ENCODE measurements around the gene FKBP1B.
"Not testable (repeated sequence)": the region's sequence is repeated elsewhere in the genome, so short reads cannot be mapped to it uniquely, and the experiment has no call there.

FKBP1B gene

DNA sequence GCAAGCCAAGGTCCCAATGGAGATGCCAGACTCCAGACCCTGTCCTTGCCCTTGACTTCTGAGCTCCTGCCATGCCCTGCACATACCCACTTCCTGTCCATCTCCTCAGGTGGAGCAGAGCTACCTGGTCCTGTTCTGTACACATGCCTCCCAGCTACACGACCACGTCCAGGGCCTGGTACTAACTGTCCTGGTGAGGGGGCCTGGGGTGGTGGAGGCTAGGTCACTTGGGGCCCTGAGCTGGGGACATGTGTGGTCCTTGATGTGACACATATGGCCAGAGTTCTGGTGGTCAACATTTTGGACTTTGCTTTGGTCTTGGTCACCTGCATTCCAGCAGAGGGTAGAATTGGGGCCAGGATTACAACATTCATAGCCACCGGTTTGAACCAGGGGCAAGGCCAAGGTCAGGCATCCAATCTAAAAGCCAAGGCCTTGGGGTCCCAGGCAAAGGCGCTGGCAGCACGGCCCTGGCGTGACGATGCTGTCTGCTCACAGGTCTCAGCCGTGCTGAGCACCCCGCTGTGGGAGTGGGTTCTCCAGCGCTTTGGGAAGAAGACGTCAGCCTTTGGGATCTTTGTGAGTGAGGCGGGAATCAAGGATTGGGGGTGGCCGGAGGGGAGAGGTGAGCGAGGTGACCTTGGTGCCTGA, 27.1 kb upstream of the FKBP1B start:
- DNase-seq (ENCODE audit: low read depth in 2 of 2): no peak

DNA sequence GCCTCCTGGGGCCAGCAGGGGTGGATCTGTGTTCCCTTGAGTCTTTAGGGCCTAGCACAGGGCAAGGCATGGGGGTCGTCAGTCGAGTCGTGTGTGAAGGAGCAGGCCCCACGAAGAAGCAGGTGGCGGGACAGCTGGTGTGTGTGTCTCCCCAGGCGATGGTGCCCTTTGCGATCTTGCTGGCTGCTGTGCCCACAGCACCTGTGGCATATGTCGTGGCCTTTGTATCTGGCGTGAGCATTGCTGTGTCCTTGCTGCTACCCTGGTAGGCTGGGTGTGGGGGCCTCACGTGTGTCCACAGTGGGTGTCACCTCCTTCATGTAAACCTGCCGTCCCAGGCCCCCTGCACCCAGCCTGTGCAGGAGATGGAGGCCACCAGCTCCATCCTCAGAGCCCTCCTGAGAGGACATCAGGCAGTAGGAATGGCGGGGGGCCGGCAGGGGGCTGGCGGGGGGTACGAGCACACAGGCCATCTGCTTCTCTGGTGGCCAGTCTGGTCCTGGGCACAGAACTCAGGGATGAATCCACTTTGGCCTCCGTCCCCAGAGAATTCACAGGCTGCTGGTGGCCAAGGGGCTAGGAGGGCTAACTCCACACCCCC, 26.5 kb upstream of the FKBP1B start:
- DNase-seq (ENCODE audit: low read depth in 2 of 2): no peak

DNA sequence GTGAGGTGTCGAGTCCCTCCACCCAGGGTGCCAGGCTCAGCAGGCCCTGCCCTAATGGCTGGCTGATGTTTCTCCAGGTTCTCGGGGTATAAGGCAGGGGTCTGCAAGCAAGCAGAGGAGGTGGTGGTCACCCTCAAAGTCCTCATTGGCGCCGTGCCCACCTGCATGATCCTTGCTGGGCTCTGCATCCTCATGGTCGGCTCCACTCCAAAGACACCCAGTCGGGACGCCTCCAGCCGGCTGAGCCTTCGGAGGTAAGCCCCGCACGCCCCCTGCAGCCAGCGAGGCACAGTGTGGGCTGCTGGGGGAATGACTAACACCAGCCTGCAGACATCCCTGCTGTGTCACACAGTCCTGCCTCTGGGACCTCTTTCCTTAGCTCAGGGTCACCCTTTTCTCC, 25.5 kb upstream of the FKBP1B start:
- DNase-seq (ENCODE audit: low read depth in 2 of 2): no peak

DNA sequence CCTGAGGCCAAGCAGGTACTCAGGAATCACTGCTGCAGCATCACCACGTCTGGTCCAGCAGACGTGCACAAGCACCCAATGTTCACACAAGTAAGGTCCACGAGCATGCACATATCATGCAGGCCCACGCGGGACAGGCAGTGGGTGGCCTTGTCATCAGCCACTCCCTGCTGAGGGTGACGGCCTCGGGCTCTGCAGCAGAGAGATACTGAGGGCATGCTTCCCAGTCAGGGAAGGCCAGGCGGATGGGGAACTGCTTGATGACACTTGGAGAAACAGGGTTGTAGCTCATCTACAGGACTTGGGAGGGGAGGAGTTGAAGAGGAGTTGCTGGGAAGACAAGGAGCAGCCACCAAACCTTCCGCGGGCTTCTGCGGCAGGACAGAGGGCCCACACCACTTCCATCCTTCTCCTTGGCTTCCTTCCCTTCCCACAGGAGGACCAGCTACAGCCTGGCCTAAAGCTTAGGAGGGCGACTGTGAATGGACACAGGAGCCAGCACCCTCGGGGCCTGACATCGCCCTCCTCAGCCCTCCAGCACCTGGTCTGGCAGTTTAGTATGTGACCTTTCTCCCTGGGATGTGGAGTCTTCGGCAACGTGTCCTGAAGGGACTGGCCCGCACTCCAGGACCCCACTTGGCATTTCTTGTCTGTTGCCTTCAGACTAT, 24.4 kb upstream of the FKBP1B start:
- DNase-seq (ENCODE audit: low read depth in 2 of 2): no peak

- no peak for DNase-seq (ENCODE audit: low read depth in 2 of 2)
Observed at GRCh38 chr2:24026233-24026632, 23.3 kb upstream of the FKBP1B start.

DNA sequence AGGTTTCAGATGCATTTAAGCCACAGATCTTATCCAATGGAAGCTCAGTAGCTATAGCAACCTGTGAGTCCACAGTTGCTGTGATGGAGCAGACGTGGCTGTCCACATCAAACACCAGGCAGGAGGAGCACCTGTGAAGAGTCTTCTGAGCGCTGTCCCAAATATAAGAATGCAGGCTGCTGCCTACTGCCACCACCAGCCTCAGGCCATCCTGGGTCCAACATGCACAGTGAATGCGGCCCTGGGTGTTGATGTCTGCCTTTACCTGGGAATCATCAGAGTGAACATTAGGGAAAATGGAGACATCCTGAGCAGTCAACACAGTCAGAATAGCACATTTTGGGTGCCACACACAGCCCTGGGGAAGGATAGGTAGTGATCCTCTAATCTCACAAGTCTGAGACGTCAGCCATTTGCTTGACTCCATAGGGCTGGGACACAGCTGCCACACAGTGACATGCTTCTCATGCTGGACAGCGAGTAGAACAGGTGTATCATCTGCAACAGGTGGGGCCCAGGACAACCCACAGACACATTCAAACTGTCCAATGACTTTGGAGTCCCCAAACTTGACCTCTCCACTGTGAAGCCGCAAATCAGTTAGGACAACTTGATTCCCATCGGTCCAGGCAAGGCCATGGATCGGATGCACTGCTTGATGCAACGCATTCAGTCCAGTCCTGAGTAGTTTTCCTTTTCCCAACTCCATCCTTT, 10.6 kb upstream of the FKBP1B start:
- no peak for DNase-seq (ENCODE audit: low read depth in 2 of 2)

DNA sequence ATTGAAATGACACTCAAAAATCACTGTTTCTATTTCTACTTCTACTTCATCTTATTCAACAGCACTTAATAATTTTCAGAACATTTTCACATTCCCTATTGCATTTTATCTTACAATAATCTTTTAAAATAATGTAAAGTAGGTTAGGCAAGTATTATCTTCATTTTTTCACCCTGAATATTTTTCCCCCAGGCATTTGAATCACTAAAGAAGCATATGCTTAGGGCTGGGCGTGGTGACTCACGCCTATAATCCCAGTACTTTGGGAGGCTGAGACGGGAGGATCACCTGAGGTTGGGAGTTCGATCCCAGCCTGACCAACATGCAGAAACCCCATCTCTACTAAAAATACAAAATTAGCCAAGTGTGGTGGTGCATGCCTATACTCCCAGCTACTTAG, 9.0 kb upstream of the FKBP1B start:
- no peak for DNase-seq (ENCODE audit: low read depth in 2 of 2)

DNA sequence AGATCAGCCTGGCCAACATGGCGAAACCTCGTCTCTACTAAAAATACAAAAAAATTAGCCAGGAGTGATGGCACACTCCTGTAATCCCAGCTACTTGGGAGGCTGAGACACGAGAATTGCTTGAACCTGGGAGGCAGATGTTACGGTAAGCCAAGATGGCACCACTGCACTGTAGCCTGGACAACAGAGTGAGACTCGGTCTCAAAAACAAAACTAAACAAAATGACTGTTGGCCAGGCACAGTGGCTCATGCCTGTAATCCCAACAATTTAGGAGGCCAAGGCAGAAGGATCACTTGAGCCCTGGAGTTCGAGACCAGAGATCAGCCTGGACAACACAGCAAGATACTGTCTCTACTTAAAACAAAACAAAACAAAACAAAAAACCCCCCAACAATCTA, 6.4 kb upstream of the FKBP1B start:
- DNase-seq (ENCODE audit: low read depth in 2 of 2): not testable (repeated sequence)

- no peak for DNase-seq (ENCODE audit: low read depth in 2 of 2)
Observed at GRCh38 chr2:24045511-24046508, 3.7 kb upstream of the FKBP1B start.

- no peak for DNase-seq (ENCODE audit: low read depth in 2 of 2)
Observed at GRCh38 chr2:24046599-24046929, 3.0 kb upstream of the FKBP1B start.

GRCh38 chr2:24046930-24047702, 2.4 kb upstream of the FKBP1B start, which contains the start of gene WDCP:
Gene WDCP, minus strand, starts transcription at chr2:24047391. Its CDS starts 7,897 bp downstream, at chr2:24039494.
- peak; percentile 88 for DNase-seq (ENCODE audit: low read depth in 2 of 2)

- no peak for DNase-seq (ENCODE audit: low read depth in 2 of 2)
Observed at GRCh38 chr2:24047703-24048033, 1.9 kb upstream of the FKBP1B start.

GRCh38 chr2:24048769-24049484, 614 bp upstream of the FKBP1B start:
- DNase-seq (ENCODE audit: low read depth in 2 of 2): no peak

DNA sequence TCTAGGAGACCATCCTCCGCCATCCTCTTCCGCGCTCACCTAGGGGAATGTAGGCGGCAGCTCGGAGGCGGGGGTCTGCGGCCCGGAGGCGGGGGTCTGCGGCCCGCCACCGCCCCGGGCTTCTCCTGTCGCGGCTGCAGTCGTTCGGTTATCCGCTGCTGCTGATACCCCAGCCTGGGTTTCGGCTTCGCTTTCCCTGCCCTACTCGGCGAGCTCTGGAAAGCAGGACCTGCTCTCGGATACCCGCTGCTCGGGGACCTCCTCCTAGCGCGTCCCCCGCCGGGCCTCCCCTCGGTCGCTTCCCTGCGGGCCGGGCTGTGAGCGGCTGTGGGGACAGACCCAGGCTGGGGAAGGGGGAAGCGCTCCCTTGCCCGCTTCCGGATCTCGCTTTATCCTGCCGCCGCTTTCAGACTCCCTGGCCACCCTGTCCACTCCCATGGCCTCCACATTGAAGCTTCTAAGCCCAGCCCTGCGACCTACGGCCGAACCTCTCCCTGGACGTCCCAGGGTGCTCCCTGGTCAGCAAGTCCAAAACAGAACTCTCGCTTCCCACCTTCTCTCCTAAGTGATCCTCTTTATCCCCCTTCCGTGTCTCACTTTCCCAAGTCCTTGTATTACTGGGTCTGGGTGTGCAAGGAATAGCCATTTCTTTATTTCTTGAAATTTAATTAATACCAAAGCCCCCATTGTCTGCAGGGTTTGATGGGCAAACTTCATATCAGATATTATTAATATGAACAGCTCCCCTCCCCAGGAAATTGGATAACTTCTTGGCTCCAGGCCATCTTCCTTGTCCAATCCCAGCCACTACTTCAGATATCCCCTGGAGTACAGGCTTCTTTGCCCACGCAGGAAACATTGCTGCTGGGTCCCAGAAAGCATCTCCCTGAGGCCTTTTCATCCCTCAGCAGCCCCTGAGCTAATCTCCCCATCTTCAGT, 769 bp downstream of the FKBP1B start:
- DNase-seq (ENCODE audit: low read depth in 2 of 2): no peak

GRCh38 chr2:24051833-24052232, 2.3 kb downstream of the FKBP1B start:
- no peak for DNase-seq (ENCODE audit: low read depth in 2 of 2)

DNA sequence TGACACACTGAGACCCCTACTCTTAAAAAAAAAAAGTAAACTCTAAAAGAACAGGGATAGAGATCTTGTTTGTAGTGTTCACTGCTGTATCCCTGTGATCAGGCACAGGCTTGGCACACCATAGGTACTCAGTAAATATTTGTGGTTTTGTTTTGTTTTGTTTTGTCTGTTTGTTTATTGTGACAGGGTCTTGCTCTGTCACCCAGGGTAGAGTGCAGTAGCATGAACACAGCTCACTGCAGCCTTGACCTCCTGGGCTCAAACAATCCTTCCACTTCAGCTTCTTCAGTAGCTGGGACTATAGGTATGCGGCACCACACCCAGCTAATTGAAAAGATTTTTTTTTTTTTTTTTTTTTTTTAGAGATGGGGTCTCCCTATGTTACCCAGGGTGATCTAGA, 3.4 kb downstream of the FKBP1B start:
- DNase-seq (ENCODE audit: low read depth in 2 of 2): no peak

DNA sequence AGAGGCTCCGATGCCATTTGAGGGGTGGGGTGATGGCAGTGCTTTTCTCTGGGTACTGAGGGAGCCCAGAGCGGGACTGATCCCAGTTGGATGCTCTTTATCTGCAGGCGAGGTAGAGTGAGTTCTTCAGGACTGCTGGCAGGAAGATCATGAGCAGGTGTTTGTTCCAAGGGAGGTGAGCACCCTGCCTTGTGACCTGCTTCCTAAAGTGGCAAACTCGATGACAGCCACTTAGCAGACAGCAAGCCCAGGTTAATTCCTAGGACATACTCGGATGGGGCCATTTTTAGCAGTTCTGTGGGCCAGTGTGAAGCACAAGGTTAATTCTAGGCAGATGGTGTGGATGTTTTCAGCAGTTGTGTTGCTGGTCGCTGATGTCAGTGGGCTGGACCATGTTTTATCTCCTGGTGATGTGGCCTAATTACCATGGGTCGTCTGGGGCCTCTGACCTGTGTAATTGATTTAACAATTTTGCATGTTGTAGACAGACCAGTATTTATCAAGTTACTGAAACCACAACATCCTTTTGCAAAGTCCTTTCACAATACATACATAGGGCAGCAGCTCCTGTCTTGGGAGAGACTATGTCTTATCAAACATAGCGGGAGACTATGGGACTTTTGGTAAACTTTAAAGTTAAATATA, 4.9 kb downstream of the FKBP1B start:
- no peak for DNase-seq (ENCODE audit: low read depth in 2 of 2)

DNA sequence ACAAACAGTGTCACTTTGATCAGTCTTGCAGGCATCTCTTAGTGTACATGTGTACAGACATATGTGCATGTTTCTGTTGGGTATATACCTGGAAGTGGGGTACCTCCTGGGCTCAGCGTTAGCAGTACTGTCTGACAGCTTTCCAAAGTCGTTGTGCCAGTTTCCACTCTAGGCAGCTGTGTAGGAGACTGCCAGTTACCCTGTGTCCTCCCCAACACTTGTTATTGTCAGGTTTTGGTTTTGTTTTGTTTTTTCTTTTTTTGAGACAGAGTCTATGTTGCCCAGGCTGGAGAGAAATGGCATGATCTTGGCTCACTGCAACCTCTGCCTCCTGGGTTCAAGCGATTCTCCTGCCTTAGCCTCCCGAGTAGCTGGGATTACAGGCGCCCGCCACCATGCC, 6.2 kb downstream of the FKBP1B start:
- no peak for DNase-seq (ENCODE audit: low read depth in 2 of 2)

Data from activated CD4-positive, alpha-beta T cell treated with anti-CD3 and anti-CD28 coated beads for 24 hours (primary cell).